Measurements from ENCODE around the gene CDIPT.
"Not testable (repeated sequence)": the region's sequence is repeated elsewhere in the genome, so short reads cannot be mapped to it uniquely, and the experiment has no call there.

CDIPT gene

GRCh38 chr16:29836623-29837022 lies 26.4 kb downstream of the CDIPT start:
- H3K4me3 Mint-ChIP-seq, result no peak overlapping the region
- no peaks in the 10 kb centered on the region for H3K27me3 Mint-ChIP-seq
- peaks cover 83% of the 10 kb centered on the region for H3K36me3 Mint-ChIP-seq (ENCODE audit: low read depth)
- no peak for DNase-seq
- H3K9me3 Mint-ChIP-seq, result no peaks in the 10 kb centered on the region
- peak overlapping the region; percentile 47 for H3K27ac Mint-ChIP-seq
- H3K4me1 Mint-ChIP-seq (ENCODE audit: low read depth), result peaks cover 12% of the 10 kb centered on the region

- Mint-ChIP-seq H3K27me3 (no peaks in the 10 kb centered on the region), H3K9me3 (no peaks in the 10 kb centered on the region), H3K4me3 (no peak overlapping the region), H3K27ac (no peak overlapping the region), H3K4me1 (ENCODE audit: low read depth) (peaks cover 16% of the 10 kb centered on the region), H3K36me3 (ENCODE audit: low read depth) (peaks cover 84% of the 10 kb centered on the region)
- no peak for DNase-seq
Measured at GRCh38 chr16:29835926-29836325, 27.1 kb downstream of the CDIPT start.

- Mint-ChIP-seq H3K4me3 (no peak overlapping the region), H3K27ac (peak overlapping the region; percentile 73), H3K36me3 (ENCODE audit: low read depth) (peaks cover 77% of the 10 kb centered on the region), H3K4me1 (ENCODE audit: low read depth) (peaks cover 30% of the 10 kb centered on the region), H3K9me3 (no peaks in the 10 kb centered on the region), H3K27me3 (no peaks in the 10 kb centered on the region)
- DNase-seq, result no peak
Measured at GRCh38 chr16:29834079-29834478, 28.9 kb downstream of the CDIPT start.

- H3K9me3 Mint-ChIP-seq, H3K27me3 Mint-ChIP-seq, DNase-seq, H3K27ac Mint-ChIP-seq, H3K4me3 Mint-ChIP-seq: not testable (repeated sequence)
- Mint-ChIP-seq H3K4me1 (ENCODE audit: low read depth) (peaks cover 34% of the 10 kb centered on the region), H3K36me3 (ENCODE audit: low read depth) (peaks cover 71% of the 10 kb centered on the region)
Measured at GRCh38 chr16:29833219-29833618, 29.8 kb downstream of the CDIPT start.

GRCh38 chr16:29831490-29831889 lies 31.5 kb downstream of the CDIPT start:
- peaks cover 56% of the 10 kb centered on the region for H3K36me3 Mint-ChIP-seq (ENCODE audit: low read depth)
- H3K4me3 Mint-ChIP-seq, result no peak overlapping the region
- no peaks in the 10 kb centered on the region for H3K27me3 Mint-ChIP-seq
- no peaks in the 10 kb centered on the region for H3K9me3 Mint-ChIP-seq
- DNase-seq, result no peak
- H3K4me1 Mint-ChIP-seq (ENCODE audit: low read depth), result peaks cover 52% of the 10 kb centered on the region
- peak overlapping the region; percentile 61 for H3K27ac Mint-ChIP-seq

- H3K27me3 Mint-ChIP-seq, result no peaks in the 10 kb centered on the region
- peaks cover 49% of the 10 kb centered on the region for H3K36me3 Mint-ChIP-seq (ENCODE audit: low read depth)
- H3K27ac Mint-ChIP-seq, result peak overlapping the region; percentile 54
- H3K9me3 Mint-ChIP-seq, result no peaks in the 10 kb centered on the region
- no peak for DNase-seq
- no peak overlapping the region for H3K4me3 Mint-ChIP-seq
- peaks cover 59% of the 10 kb centered on the region for H3K4me1 Mint-ChIP-seq (ENCODE audit: low read depth)
Measured at GRCh38 chr16:29830774-29831173, 32.3 kb downstream of the CDIPT start.

GRCh38 chr16:29826342-29826695 lies 36.7 kb downstream of the CDIPT start:
- H3K27ac Mint-ChIP-seq, result peak overlapping the region; percentile 94
- H3K36me3 Mint-ChIP-seq (ENCODE audit: low read depth), result peaks cover 33% of the 10 kb centered on the region
- no peak for DNase-seq
- H3K9me3 Mint-ChIP-seq, result no peaks in the 10 kb centered on the region
- no peaks in the 10 kb centered on the region for H3K27me3 Mint-ChIP-seq
- H3K4me1 Mint-ChIP-seq (ENCODE audit: low read depth), result peaks cover 88% of the 10 kb centered on the region
- peak overlapping the region; percentile 72 for H3K4me3 Mint-ChIP-seq

- Mint-ChIP-seq H3K4me3 (peak overlapping the region; percentile 69), H3K27ac (peak overlapping the region; percentile 94), H3K27me3 (no peaks in the 10 kb centered on the region), H3K9me3 (no peaks in the 10 kb centered on the region), H3K36me3 (ENCODE audit: low read depth) (peaks cover 35% of the 10 kb centered on the region), H3K4me1 (ENCODE audit: low read depth) (peaks cover 91% of the 10 kb centered on the region)
- peak; percentile 74 for DNase-seq
Measured at GRCh38 chr16:29825145-29826044, 37.6 kb downstream of the CDIPT start.

- H3K36me3 Mint-ChIP-seq (ENCODE audit: low read depth), result peaks cover 39% of the 10 kb centered on the region
- peaks cover 91% of the 10 kb centered on the region for H3K4me1 Mint-ChIP-seq (ENCODE audit: low read depth)
- H3K4me3 Mint-ChIP-seq, result peak overlapping the region; percentile 69
- H3K9me3 Mint-ChIP-seq, result no peaks in the 10 kb centered on the region
- no peak for DNase-seq
- H3K27me3 Mint-ChIP-seq, result no peaks in the 10 kb centered on the region
- H3K27ac Mint-ChIP-seq, result peak overlapping the region; percentile 94
Measured at GRCh38 chr16:29824589-29825144, 38.4 kb downstream of the CDIPT start.

GRCh38 chr16:29821643-29822115 lies 41.3 kb downstream of the CDIPT start:
- Mint-ChIP-seq H3K9me3 (no peaks in the 10 kb centered on the region), H3K4me3 (peak overlapping the region; percentile 99), H3K4me1 (ENCODE audit: low read depth) (peaks cover 92% of the 10 kb centered on the region), H3K36me3 (ENCODE audit: low read depth) (peaks cover 60% of the 10 kb centered on the region), H3K27me3 (no peaks in the 10 kb centered on the region), H3K27ac (peak overlapping the region; percentile 97)
- DNase-seq, result no peak

GRCh38 chr16:29820730-29821642 lies 42.0 kb downstream of the CDIPT start:
- Mint-ChIP-seq H3K27ac (peak overlapping the region; percentile 97), H3K4me3 (peak overlapping the region; percentile 99), H3K9me3 (no peaks in the 10 kb centered on the region), H3K36me3 (ENCODE audit: low read depth) (peaks cover 65% of the 10 kb centered on the region), H3K27me3 (no peaks in the 10 kb centered on the region), H3K4me1 (ENCODE audit: low read depth) (peaks cover 85% of the 10 kb centered on the region)
- peak; percentile 64 for DNase-seq

GRCh38 chr16:29820271-29820701 lies 42.7 kb downstream of the CDIPT start, which contains the start of gene MVP:
Gene MVP (plus strand): TSS chr16:29820462. CDS start chr16:29830550, 10,088 bp downstream.
- Mint-ChIP-seq H3K36me3 (ENCODE audit: low read depth) (peaks cover 62% of the 10 kb centered on the region), H3K9me3 (no peaks in the 10 kb centered on the region), H3K4me3 (peak within 1 kb of the TSS; percentile 99), H3K27ac (peak within 1 kb of the TSS; percentile 97), H3K27me3 (no peaks in the 10 kb centered on the region), H3K4me1 (ENCODE audit: low read depth) (peaks cover 81% of the 10 kb centered on the region)
- DNase-seq, result peak; percentile 77

GRCh38 chr16:29819506-29819905 lies 43.5 kb downstream of the CDIPT start:
- no peak for DNase-seq
- H3K27me3 Mint-ChIP-seq, result no peaks in the 10 kb centered on the region
- peak overlapping the region; percentile 99 for H3K4me3 Mint-ChIP-seq
- H3K36me3 Mint-ChIP-seq (ENCODE audit: low read depth), result peaks cover 59% of the 10 kb centered on the region
- H3K27ac Mint-ChIP-seq, result peak overlapping the region; percentile 97
- H3K9me3 Mint-ChIP-seq, result no peaks in the 10 kb centered on the region
- H3K4me1 Mint-ChIP-seq (ENCODE audit: low read depth), result peaks cover 81% of the 10 kb centered on the region

GRCh38 chr16:29818082-29818481 lies 44.9 kb downstream of the CDIPT start:
- peaks cover 76% of the 10 kb centered on the region for H3K4me1 Mint-ChIP-seq (ENCODE audit: low read depth)
- H3K36me3 Mint-ChIP-seq (ENCODE audit: low read depth), result peaks cover 59% of the 10 kb centered on the region
- H3K9me3 Mint-ChIP-seq, result no peaks in the 10 kb centered on the region
- H3K4me3 Mint-ChIP-seq, result peak overlapping the region; percentile 99
- H3K27ac Mint-ChIP-seq, result peak overlapping the region; percentile 97
- no peaks in the 10 kb centered on the region for H3K27me3 Mint-ChIP-seq
- no peak for DNase-seq

All from activated T-cell treated with anti-CD3 and anti-CD28 coated beads, Interleukin-2, amount 50 U/mL, for 24 hours (primary cell).